Endothelial cell of umbilical vein (primary cell): ENCODE results near the gene SYT7. TPM values are rescaled to one million over a fixed set of nuclear protein-coding genes. Genes with fewer than 3 reads are reported as not detected.

ENCODE experiments used
- BruUV-seq: library from RNA; stranded (reverse); fragments of 400-500 nt; replicated peaks from 2 replicates; lab custom pipeline; 2021; lab: Mats Ljungman, UMichigan
- CTCF ChIA-PET: fragments of 300-600, 350-600 bp; sonication (Branson Sonifier 250); formaldehyde crosslinking; loops from one replicate; lab custom pipeline; 2021; ENCODE audit warnings: antibody characterized with exemption, inconsistent platforms; lab: Charles Lee
- POLR2A ChIA-PET: fragments of 300-600, 350-600 bp; sonication (Branson Sonifier 250); formaldehyde crosslinking; loops from one replicate; lab custom pipeline; 2021; ENCODE audit warnings: antibody characterized with exemption, inconsistent platforms; lab: Charles Lee
- DNase-seq: peaks from one replicate; pipeline ENCODE4 v3.0.0-alpha.2; 2011; ENCODE audit warnings: low read depth, low spot score
- FAIRE-seq: peaks from 2 replicates; lab custom pipeline; 2011; peaks lifted over from hg19 to GRCh38; lab: Jason Lieb, UNC
- H2AFZ ChIP-seq: 2 replicates; pipeline ENCODE4 v1.6.0; 2012; ENCODE audit warnings: low read depth, low read length, control low read depth, inconsistent platforms
- H3K27ac ChIP-seq: 2 replicates; pipeline ENCODE4 v1.5.1; 2011; ENCODE audit warnings: low read depth, mild to moderate bottlenecking, control low read depth, low read length, moderate library complexity; ENCODE audit not compliant: insufficient read depth
- H3K27me3 ChIP-seq, 2 experiments: 2 replicates each; pipeline versions ENCODE4 v1.6.0 to v1.6.1; 2011; ENCODE audit warnings: low read length in 2 of 2, mixed read lengths in 1 of 2; ENCODE audit not compliant: control insufficient read depth in 2 of 2, insufficient read depth in 2 of 2
- H3K36me3 ChIP-seq, 2 experiments: 2 replicates in 1 of 2; 3 replicates in 1 of 2; pipeline ENCODE4 v1.5.1; 2011; ENCODE audit warnings: low read length in 2 of 2, mild to moderate bottlenecking in 1 of 2, moderate library complexity in 1 of 2; ENCODE audit not compliant: control insufficient read depth in 2 of 2, insufficient read depth in 2 of 2; ENCODE audit errors: extremely low read depth in 1 of 2
- H3K4me1 ChIP-seq: 3 replicates; pipeline ENCODE4 v1.5.1; 2011; ENCODE audit warnings: mild to moderate bottlenecking, low read length; ENCODE audit not compliant: control insufficient read depth, insufficient read depth; ENCODE audit errors: extremely low read depth
- H3K4me2 ChIP-seq: 2 replicates; pipeline ENCODE4 v1.6.1; 2011; ENCODE audit warnings: low read length, control low read depth, mixed read lengths; ENCODE audit not compliant: insufficient read depth
- H3K4me3 ChIP-seq, 3 experiments: fragments of 200-600 bp in 1 of 3; sonication (generic), shearing (Covaris generic) in 1 of 3; replicated peaks in 1 of 3; 2 replicates each; pipeline ENCODE4 v1.5.1; 2011 to 2016; ENCODE audit warnings: control low read depth in 3 of 3, low read length in 3 of 3, mild to moderate bottlenecking in 2 of 3, inconsistent platforms in 1 of 3, low read depth in 1 of 3, moderate library complexity in 1 of 3; ENCODE audit not compliant: insufficient read depth in 1 of 3
- H3K79me2 ChIP-seq: 2 replicates; pipeline ENCODE4 v1.6.0; 2012; ENCODE audit warnings: low read length, inconsistent platforms; ENCODE audit not compliant: control insufficient read depth, insufficient read depth
- H3K9ac ChIP-seq: replicated peaks from 2 replicates; pipeline ENCODE3; 2011; ENCODE audit warnings: low read length, control low read depth; ENCODE audit not compliant: insufficient read depth; ENCODE audit errors: extremely low read depth
- H3K9me1 ChIP-seq: replicated peaks from 3 replicates; pipeline ENCODE4 v1.6.0; 2011; ENCODE audit warnings: mild to moderate bottlenecking, low read length; ENCODE audit not compliant: control insufficient read depth, insufficient read depth; ENCODE audit errors: extremely low read depth
- H3K9me3 ChIP-seq: replicated peaks from 2 replicates; pipeline ENCODE4 v1.5.1; 2012; ENCODE audit warnings: low read length, inconsistent platforms; ENCODE audit not compliant: control insufficient read depth, insufficient read depth
- H4K20me1 ChIP-seq: replicated peaks from 2 replicates; pipeline ENCODE3; 2011; ENCODE audit warnings: mild to moderate bottlenecking, low read length; ENCODE audit not compliant: control insufficient read depth, insufficient read depth; ENCODE audit errors: extremely low read depth
- CTCF ChIP-seq, 2 donors: IDR thresholded peaks; 1 replicate in 1 of 2; 2 replicates in 1 of 2; pipeline ENCODE4 v1.5.1; 2011; ENCODE audit warnings: low read length in 2 of 2, mild to moderate bottlenecking in 2 of 2, moderate library complexity in 2 of 2, control low read depth in 1 of 2, inconsistent platforms in 1 of 2, low read depth in 1 of 2; ENCODE audit not compliant: insufficient read depth in 1 of 2; ENCODE audit errors: extremely low read depth in 1 of 2
- EZH2 ChIP-seq: IDR thresholded peaks from 2 replicates; pipeline ENCODE4 v1.6.1; 2012; ENCODE audit warnings: borderline replicate concordance, low read depth, mild to moderate bottlenecking, moderate library complexity, low read length, inconsistent platforms; ENCODE audit not compliant: severe bottlenecking
- FOS ChIP-seq: IDR thresholded peaks from 2 replicates; pipeline ENCODE4 v1.6.1; 2011; ENCODE audit warnings: mild to moderate bottlenecking, low read length, moderate library complexity, borderline replicate concordance; ENCODE audit not compliant: insufficient read depth
- GATA2 ChIP-seq: IDR thresholded peaks from 2 replicates; pipeline ENCODE4 v1.7.0; 2011; ENCODE audit warnings: low read depth, mild to moderate bottlenecking, moderate library complexity, mixed read lengths, low read length; ENCODE audit not compliant: insufficient read length, insufficient read depth
- JUN ChIP-seq: IDR thresholded peaks from 2 replicates; pipeline ENCODE4 v1.6.1; 2011; ENCODE audit warnings: borderline replicate concordance, low read depth; ENCODE audit not compliant: insufficient read length, insufficient read depth
- MAX ChIP-seq: IDR thresholded peaks from 2 replicates; pipeline ENCODE4 v1.6.1; 2011; ENCODE audit not compliant: insufficient read depth, insufficient read length
- MYC ChIP-seq: IDR thresholded peaks from one replicate; pipeline ENCODE4 v1.6.1; 2011; ENCODE audit warnings: mild to moderate bottlenecking, low read depth, low read length
- POLR2A ChIP-seq: IDR thresholded peaks from 2 replicates; pipeline ENCODE4 v1.6.1; 2012; ENCODE audit warnings: low read depth, mild to moderate bottlenecking, control low read depth, low read length
- POLR2AphosphoS5 ChIP-seq: IDR thresholded peaks from 2 replicates; pipeline ENCODE4 v1.6.1; 2012; ENCODE audit warnings: low read depth, mild to moderate bottlenecking, control low read depth, low read length, moderate library complexity; ENCODE audit not compliant: insufficient read depth
- dilution Hi-C: fragments of 300-500 bp; cut with MboI; formaldehyde crosslinking; loops from one replicate; pipeline ENCODE4 v1.15.0; 2019; ENCODE audit warnings: low sequenced_read_pairs; ENCODE audit not compliant: extremely low pct_ligation_motif_present
- intact Hi-C: fragments of 100-400 bp; cut with micrococcal nuclease; formaldehyde crosslinking; loops from one replicate; pipeline ENCODE4 v1.10.0; 2022
- polyA plus RNA-seq, 4 experiments: library from polyadenylated mRNA; depleted of rRNA in 3 of 4; stranded (reverse) in 3 of 4; unstranded in 1 of 4; fragments of >200 nt; gene quantifications; 2 replicates each; pipeline versions ENCODE4 v1.2.1 to v1.2.3, GENCODE V29; 2011 to 2012; ENCODE audit warnings: missing spikeins in 1 of 4
- total RNA-seq: library from RNA; stranded (reverse); gene quantifications from 2 replicates; pipeline ENCODE4 v1.2.3, GENCODE V29; 2021

SYT7 gene
- total and polyA plus RNA-seq, 2 donors (not counting 3 experiments of a cell fraction or from before 2014, with no cell fraction given): 0.08 to 0.55 TPM

GRCh38 chr11:61549177-61549576 is 31.7 kb downstream of the SYT7 start:
- ChIA-PET CTCF (no interaction called here), POLR2A (no interaction called here)
- TF ChIP-seq GATA2 (no peak), JUN (no peak), FOS (no peak), MAX (no peak), CTCF (IDR thresholded peaks at IDR 0.05; ENCODE audit: extremely low read depth in 1 of 2, insufficient read depth in 1 of 2, low read depth in 1 of 2, low read length in 2 of 2) (no peak), MYC (no peak), POLR2A (no peak), POLR2AphosphoS5 (no peak), EZH2 (no peak)
- DNase-seq (no peak), FAIRE-seq (no peak)
- Histone ChIP-seq H4K20me1 (no peaks in the 10 kb centered on the region), H3K4me3 (no peak overlapping the region), H3K4me1 (no peaks in the 10 kb centered on the region), H3K4me2 (no peak overlapping the region), H3K9me3 (no peaks in the 10 kb centered on the region), H2AFZ (no peak overlapping the region), H3K27ac (no peak overlapping the region), H3K27me3 (peaks cover 2 to 3% of the 10 kb centered on the region in 2 experiments), H3K79me2 (no peaks in the 10 kb centered on the region), H3K36me3 (no peaks in the 10 kb centered on the region), H3K9ac (no peak overlapping the region), H3K9me1 (no peaks in the 10 kb centered on the region)
- dilution Hi-C loops: no loop called here
- no TSS peak for BruUV-seq
- intact Hi-C loops: no loop called here
